Ishikawa (cell line): ENCODE data around the gene FLT3LG.

Experiments used
- CEBPB ChIP-seq: IDR thresholded peaks from 2 replicates; pipeline ENCODE4 v1.6.1; 2012
- CREB1 ChIP-seq: IDR thresholded peaks from 2 replicates; pipeline ENCODE4 v1.6.1; 2012; ENCODE audit warnings: low read depth
- EGR1 ChIP-seq: IDR thresholded peaks from 2 replicates; pipeline ENCODE4 v1.6.1; 2012
- EP300 ChIP-seq: IDR thresholded peaks from 2 replicates; pipeline ENCODE4 v1.6.1; 2012; ENCODE audit warnings: borderline replicate concordance
- FOXM1 ChIP-seq: IDR thresholded peaks from 2 replicates; pipeline ENCODE4 v1.6.1; 2012; ENCODE audit warnings: low read depth, borderline replicate concordance
- NFIC ChIP-seq: IDR thresholded peaks from 2 replicates; pipeline ENCODE4 v1.6.1; 2012
- RAD21 ChIP-seq: IDR thresholded peaks from 2 replicates; pipeline ENCODE4 v1.6.1; 2012; ENCODE audit warnings: low read depth
- TAF1 ChIP-seq: IDR thresholded peaks from 2 replicates; pipeline ENCODE4 v1.6.1; 2012; ENCODE audit warnings: low read depth, mild to moderate bottlenecking
- TCF12 ChIP-seq: IDR thresholded peaks from 2 replicates; pipeline ENCODE4 v1.6.1; 2012; ENCODE audit warnings: low read depth
- TEAD4 ChIP-seq: IDR thresholded peaks from 2 replicates; pipeline ENCODE4 v1.6.1; 2012
- YY1 ChIP-seq: IDR thresholded peaks from 2 replicates; pipeline ENCODE4 v1.6.1; 2012; ENCODE audit warnings: low read depth
- ZBTB7A ChIP-seq: IDR thresholded peaks from 2 replicates; pipeline ENCODE4 v1.6.1; 2012; ENCODE audit warnings: low read depth
- TF ChIP-seq, protein P1 (sequence below): IDR thresholded peaks from 2 replicates; pipeline ENCODE4 v1.6.1; 2012
- TF ChIP-seq, protein P2 (sequence below): IDR thresholded peaks from 2 replicates; pipeline ENCODE4 v1.6.1; 2012; ENCODE audit warnings: low read depth, mild to moderate bottlenecking
- TF ChIP-seq, protein P3 (sequence below): IDR thresholded peaks from 2 replicates; pipeline ENCODE4 v1.6.1; 2012

The FLT3LG gene

DNA sequence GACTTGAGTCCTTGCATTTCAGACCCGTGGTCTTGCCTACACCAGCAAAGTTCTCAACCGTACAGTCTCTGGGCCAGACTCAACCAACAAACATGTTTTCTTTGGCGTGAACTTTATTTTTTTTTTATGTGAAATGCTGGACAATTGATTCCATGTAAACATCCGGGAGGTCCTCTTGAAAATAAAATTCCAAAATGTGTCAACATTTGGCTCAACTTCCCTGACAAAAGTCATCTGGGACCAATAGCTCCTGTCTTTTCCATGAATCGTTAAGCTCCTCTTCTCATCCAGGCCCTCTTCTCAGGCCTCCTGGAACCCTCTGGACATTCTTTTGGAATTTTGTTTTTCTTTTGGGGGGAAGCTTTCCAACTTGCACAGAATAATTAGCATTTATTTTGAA, 18.2 kb upstream of the FLT3LG start:
- TF ChIP-seq ZBTB7A, result no peak
- TF ChIP-seq CEBPB, result no peak
- no peak for TF ChIP-seq TAF1

DNA sequence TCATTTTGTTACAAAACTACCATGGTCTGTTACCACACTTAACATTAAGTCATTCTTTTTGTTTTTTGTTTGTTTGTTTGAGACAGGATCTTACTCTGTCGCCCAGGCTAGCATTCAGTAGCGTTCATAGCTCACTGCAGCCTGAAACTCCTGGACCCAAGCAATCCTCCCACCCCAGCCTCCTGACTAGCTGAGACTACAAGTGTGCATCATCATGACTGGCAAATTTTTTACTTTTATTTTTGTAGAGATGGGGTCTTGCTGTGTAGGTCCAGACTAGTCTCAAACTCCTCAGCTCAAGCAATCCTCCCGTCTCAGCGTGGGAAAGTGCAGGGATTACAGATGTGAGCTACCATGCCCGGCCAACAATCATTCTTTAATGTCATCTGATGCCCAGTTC, 17.7 kb upstream of the FLT3LG start:
- TF ChIP-seq NFIC (no peak), TEAD4 (no peak), TAF1 (no peak), EGR1 (no peak), CEBPB (no peak), YY1 (no peak), CREB1 (no peak), RAD21 (no peak)
- TF ChIP-seq, protein P1, sequence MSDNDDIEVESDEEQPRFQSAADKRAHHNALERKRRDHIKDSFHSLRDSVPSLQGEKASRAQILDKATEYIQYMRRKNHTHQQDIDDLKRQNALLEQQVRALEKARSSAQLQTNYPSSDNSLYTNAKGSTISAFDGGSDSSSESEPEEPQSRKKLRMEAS, result no peak
- TF ChIP-seq, protein P2, sequence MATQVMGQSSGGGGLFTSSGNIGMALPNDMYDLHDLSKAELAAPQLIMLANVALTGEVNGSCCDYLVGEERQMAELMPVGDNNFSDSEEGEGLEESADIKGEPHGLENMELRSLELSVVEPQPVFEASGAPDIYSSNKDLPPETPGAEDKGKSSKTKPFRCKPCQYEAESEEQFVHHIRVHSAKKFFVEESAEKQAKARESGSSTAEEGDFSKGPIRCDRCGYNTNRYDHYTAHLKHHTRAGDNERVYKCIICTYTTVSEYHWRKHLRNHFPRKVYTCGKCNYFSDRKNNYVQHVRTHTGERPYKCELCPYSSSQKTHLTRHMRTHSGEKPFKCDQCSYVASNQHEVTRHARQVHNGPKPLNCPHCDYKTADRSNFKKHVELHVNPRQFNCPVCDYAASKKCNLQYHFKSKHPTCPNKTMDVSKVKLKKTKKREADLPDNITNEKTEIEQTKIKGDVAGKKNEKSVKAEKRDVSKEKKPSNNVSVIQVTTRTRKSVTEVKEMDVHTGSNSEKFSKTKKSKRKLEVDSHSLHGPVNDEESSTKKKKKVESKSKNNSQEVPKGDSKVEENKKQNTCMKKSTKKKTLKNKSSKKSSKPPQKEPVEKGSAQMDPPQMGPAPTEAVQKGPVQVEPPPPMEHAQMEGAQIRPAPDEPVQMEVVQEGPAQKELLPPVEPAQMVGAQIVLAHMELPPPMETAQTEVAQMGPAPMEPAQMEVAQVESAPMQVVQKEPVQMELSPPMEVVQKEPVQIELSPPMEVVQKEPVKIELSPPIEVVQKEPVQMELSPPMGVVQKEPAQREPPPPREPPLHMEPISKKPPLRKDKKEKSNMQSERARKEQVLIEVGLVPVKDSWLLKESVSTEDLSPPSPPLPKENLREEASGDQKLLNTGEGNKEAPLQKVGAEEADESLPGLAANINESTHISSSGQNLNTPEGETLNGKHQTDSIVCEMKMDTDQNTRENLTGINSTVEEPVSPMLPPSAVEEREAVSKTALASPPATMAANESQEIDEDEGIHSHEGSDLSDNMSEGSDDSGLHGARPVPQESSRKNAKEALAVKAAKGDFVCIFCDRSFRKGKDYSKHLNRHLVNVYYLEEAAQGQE, result no peak
- TF ChIP-seq, protein P3, sequence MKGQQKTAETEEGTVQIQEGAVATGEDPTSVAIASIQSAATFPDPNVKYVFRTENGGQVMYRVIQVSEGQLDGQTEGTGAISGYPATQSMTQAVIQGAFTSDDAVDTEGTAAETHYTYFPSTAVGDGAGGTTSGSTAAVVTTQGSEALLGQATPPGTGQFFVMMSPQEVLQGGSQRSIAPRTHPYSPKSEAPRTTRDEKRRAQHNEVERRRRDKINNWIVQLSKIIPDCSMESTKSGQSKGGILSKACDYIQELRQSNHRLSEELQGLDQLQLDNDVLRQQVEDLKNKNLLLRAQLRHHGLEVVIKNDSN, result no peak

DNA sequence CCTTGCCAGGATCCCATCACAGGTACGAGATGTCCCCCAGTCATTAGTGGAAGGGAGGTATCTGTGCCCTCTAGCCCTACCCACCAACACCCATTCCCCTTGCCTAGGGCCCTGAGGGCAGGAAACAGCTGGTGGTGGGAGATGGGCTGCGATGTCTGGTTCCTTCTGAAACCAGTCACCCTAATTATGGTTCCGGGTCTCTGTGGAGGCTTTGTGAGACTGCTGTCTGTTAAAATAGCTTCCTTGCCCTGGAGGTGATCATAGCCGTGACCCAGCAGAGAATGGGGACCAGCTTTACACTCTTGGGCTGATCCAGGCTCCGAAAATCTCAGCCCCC, 15.5 kb upstream of the FLT3LG start:
- TF ChIP-seq TEAD4 (no peak), NFIC (no peak), RAD21 (no peak), ZBTB7A (no peak), CREB1 (no peak), FOXM1 (no peak), EP300 (no peak), TCF12 (no peak), YY1 (no peak), CEBPB (no peak), EGR1 (no peak)
- TF ChIP-seq, protein P3, result no peak
- TF ChIP-seq, protein P1, result no peak
- TF ChIP-seq, protein P2, result no peak

DNA sequence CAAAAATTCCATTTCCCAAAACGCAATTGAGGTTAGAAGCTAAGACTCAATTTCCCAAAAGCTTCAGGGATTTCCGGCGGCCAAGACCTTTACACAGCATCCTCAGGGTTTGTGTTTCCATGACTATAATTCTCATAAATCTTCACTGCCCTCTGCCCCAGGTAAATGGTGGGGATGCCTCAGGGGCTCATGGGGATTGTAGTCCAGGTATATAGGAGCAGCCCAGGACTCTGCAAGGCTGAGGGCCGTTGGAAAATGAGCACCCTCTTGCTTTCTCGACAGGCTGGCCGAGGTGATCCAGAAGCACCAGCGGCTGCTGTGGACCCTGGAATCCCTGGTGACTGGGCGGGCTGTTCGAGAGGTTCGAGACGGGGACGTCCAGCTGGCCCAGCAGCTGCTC, 14.6 kb upstream of the FLT3LG start:
- no peak for TF ChIP-seq TEAD4
- TF ChIP-seq TAF1, result no peak
- no peak for TF ChIP-seq ZBTB7A
- TF ChIP-seq, protein P3, result no peak
- TF ChIP-seq EGR1, result no peak
- TF ChIP-seq FOXM1, result no peak
- TF ChIP-seq YY1, result no peak
- no peak for TF ChIP-seq CEBPB
- TF ChIP-seq TCF12, result no peak
- no peak for TF ChIP-seq NFIC
- TF ChIP-seq CREB1, result no peak
- TF ChIP-seq RAD21, result no peak

DNA sequence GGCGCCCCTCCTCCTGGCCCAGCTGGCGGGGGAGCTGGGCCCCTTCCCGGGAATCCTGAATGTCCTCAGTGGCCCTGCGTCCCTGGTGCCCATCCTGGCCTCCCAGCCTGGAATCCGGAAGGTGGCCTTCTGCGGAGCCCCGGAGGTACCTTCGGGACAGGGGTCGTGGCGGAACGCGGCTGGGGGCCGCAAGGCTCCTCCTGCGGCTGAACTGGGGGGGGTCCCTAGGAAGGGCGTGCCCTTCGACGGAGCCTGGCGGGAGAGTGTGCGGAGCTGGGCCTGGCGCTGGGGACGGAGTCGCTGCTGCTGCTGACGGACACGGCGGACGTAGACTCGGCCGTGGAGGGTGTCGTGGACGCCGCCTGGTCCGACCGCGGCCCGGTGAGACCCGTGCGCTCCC, 12.4 kb upstream of the FLT3LG start:
- TF ChIP-seq EP300 (no peak), TEAD4 (no peak), FOXM1 (no peak), EGR1 (no peak), NFIC (no peak)

DNA sequence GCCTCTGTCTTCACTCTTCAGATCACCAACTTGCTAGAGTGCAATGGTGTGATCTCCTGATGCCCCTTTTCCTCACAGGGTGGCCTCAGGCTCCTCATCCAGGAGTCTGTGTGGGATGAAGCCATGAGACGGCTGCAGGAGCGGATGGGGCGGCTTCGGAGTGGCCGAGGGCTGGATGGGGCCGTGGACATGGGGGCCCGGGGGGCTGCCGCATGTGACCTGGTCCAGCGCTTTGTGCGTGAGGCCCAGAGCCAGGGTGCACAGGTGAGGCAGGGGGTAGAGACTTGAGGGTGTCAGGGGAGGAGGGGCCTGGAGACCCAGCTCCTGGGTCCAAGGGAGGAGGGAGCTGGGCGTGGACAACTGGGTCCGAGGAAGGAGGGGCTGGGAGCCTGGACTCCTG, 11.5 kb upstream of the FLT3LG start:
- TF ChIP-seq TAF1 (no peak), RAD21 (no peak), YY1 (no peak), ZBTB7A (no peak), NFIC (no peak), FOXM1 (no peak), EGR1 (no peak)
- TF ChIP-seq, protein P2, result no peak
